Astrocyte of the spinal cord (primary cell): Measurements from ENCODE around the gene TIMM17A.

Experiments used
- DNase-seq: peaks from one replicate; pipeline ENCODE4 v3.0.0; 2011; ENCODE audit warnings: low read depth, low spot score
- H3K4me3 ChIP-seq: 2 replicates; pipeline ENCODE4 v1.5.1; 2011; ENCODE audit warnings: low read depth, mild to moderate bottlenecking, low read length, moderate library complexity
- CTCF ChIP-seq: IDR thresholded peaks from 2 replicates; pipeline ENCODE4 v1.5.1; 2012; ENCODE audit warnings: low read depth, mild to moderate bottlenecking, low read length, inconsistent platforms
- in situ Hi-C: cut with HindIII; loops from 2 replicates; pipeline ENCODE4 v1.10.0; 2017; ENCODE audit warnings: low sequenced_read_pairs

TIMM17A gene

GRCh38 chr1:201989354-201990128 is 34.2 kb downstream of the TIMM17A start:
- TF ChIP-seq CTCF = no peak
- in situ Hi-C loops = no loop called here
- no peak overlapping the region for H3K4me3 ChIP-seq
- no peak for DNase-seq

GRCh38 chr1:201990427-201990826 is 35.1 kb downstream of the TIMM17A start:
- no peak overlapping the region for H3K4me3 ChIP-seq
- DNase-seq = no peak
- TF ChIP-seq CTCF = no peak
- in situ Hi-C loops = no loop called here

GRCh38 chr1:201999625-202000238 is 44.4 kb downstream of the TIMM17A start:
- DNase-seq = peak; percentile 40
- in situ Hi-C loops = no loop called here
- H3K4me3 ChIP-seq = no peak overlapping the region
- TF ChIP-seq CTCF = peak; percentile 77

GRCh38 chr1:202002507-202002906 is 47.2 kb downstream of the TIMM17A start:
- H3K4me3 ChIP-seq = no peak overlapping the region
- DNase-seq = no peak
- no peak for TF ChIP-seq CTCF
- in situ Hi-C loops = no loop called here

GRCh38 chr1:202004711-202005110 is 49.4 kb downstream of the TIMM17A start:
- in situ Hi-C loops = no loop called here
- TF ChIP-seq CTCF = no peak
- H3K4me3 ChIP-seq = no peak overlapping the region
- no peak for DNase-seq

GRCh38 chr1:202005958-202006357 is 50.7 kb downstream of the TIMM17A start:
- peak; percentile 43 for TF ChIP-seq CTCF
- in situ Hi-C loops = no loop called here
- peak; percentile 12 for DNase-seq
- H3K4me3 ChIP-seq = no peak overlapping the region
